SK-N-DZ (cell line): ENCODE data around the gene DCP1A. TPM values are rescaled to one million over a fixed set of nuclear protein-coding genes. Genes with fewer than 3 reads are reported as not detected.
"Not testable (repeated sequence)": the region's sequence is repeated elsewhere in the genome, so short reads cannot be mapped to it uniquely, and the experiment has no call there.

Experiments used
- DNase-seq: peaks from one replicate; pipeline ENCODE4 v3.0.0-alpha.2; 2015; ENCODE audit warnings: low spot score
- polyA plus RNA-seq, 2 experiments: library from polyadenylated mRNA; depleted of rRNA; stranded (reverse); fragments of >200 nt; gene quantifications; 2 replicates each; pipeline ENCODE4 v1.2.3, GENCODE V29; 2014

Gene DCP1A
- polyA plus RNA-seq (2014; cell fraction: cytosol; rRNA removed), result 7.7 and 11.4 TPM in 2 replicates
- polyA plus RNA-seq (2014; cell fraction: nucleus; rRNA removed), result 5.9 and 7.9 TPM in 2 replicates

GRCh38 chr3:53347261-53348064 is at the start of gene DCP1A:
DCP1A (minus strand) TSS chr3:53347543; CDS start chr3:53347517, 26 bp downstream.
- DNase-seq, result peak; percentile 95

GRCh38 chr3:53384465-53385423 is 37.4 kb upstream of the DCP1A start:
- no peak for DNase-seq

- no peak for DNase-seq
Observed at GRCh38 chr3:53382106-53382505, 34.8 kb upstream of the DCP1A start.

- DNase-seq, result no peak
Observed at GRCh38 chr3:53380306-53380705, 33.0 kb upstream of the DCP1A start.

- DNase-seq, result no peak
Observed at GRCh38 chr3:53379898-53380297, 32.6 kb upstream of the DCP1A start.

GRCh38 chr3:53377794-53378193 is 30.5 kb upstream of the DCP1A start:
- DNase-seq, result no peak

- no peak for DNase-seq
Observed at GRCh38 chr3:53376679-53377078, 29.3 kb upstream of the DCP1A start.

GRCh38 chr3:53375019-53375418 is 27.7 kb upstream of the DCP1A start:
- peak; percentile 69 for DNase-seq

- not testable (repeated sequence) for DNase-seq
Observed at GRCh38 chr3:53370719-53371118, 23.4 kb upstream of the DCP1A start.

GRCh38 chr3:53361852-53362251 is 14.5 kb upstream of the DCP1A start:
- no peak for DNase-seq

GRCh38 chr3:53357458-53357857 is 10.1 kb upstream of the DCP1A start:
- no peak for DNase-seq

- no peak for DNase-seq
Observed at GRCh38 chr3:53354945-53355498, 7.7 kb upstream of the DCP1A start.

GRCh38 chr3:53353202-53353601 is 5.9 kb upstream of the DCP1A start:
- no peak for DNase-seq

GRCh38 chr3:53350652-53351051 is 3.3 kb upstream of the DCP1A start:
- peak; percentile 85 for DNase-seq

GRCh38 chr3:53348118-53348517 is 775 bp upstream of the DCP1A start:
- DNase-seq, result not testable (repeated sequence)

- no peak for DNase-seq
Observed at GRCh38 chr3:53346922-53347260, 452 bp downstream of the DCP1A start.

- peak; percentile 13 for DNase-seq
Observed at GRCh38 chr3:53346514-53346913, 829 bp downstream of the DCP1A start.

- DNase-seq, result no peak
Observed at GRCh38 chr3:53342353-53342752, 5.0 kb downstream of the DCP1A start.

GRCh38 chr3:53337167-53337940 is 10.0 kb downstream of the DCP1A start:
- no peak for DNase-seq

- DNase-seq, result no peak
Observed at GRCh38 chr3:53334742-53335141, 12.6 kb downstream of the DCP1A start.

- DNase-seq, result no peak
Observed at GRCh38 chr3:53331871-53332270, 15.5 kb downstream of the DCP1A start.
